ENCODE measurements around the gene EPS8.
A peak's percentile ranks its signal among the peaks of the same experiment; 100 is the strongest.

EPS8 gene

DNA sequence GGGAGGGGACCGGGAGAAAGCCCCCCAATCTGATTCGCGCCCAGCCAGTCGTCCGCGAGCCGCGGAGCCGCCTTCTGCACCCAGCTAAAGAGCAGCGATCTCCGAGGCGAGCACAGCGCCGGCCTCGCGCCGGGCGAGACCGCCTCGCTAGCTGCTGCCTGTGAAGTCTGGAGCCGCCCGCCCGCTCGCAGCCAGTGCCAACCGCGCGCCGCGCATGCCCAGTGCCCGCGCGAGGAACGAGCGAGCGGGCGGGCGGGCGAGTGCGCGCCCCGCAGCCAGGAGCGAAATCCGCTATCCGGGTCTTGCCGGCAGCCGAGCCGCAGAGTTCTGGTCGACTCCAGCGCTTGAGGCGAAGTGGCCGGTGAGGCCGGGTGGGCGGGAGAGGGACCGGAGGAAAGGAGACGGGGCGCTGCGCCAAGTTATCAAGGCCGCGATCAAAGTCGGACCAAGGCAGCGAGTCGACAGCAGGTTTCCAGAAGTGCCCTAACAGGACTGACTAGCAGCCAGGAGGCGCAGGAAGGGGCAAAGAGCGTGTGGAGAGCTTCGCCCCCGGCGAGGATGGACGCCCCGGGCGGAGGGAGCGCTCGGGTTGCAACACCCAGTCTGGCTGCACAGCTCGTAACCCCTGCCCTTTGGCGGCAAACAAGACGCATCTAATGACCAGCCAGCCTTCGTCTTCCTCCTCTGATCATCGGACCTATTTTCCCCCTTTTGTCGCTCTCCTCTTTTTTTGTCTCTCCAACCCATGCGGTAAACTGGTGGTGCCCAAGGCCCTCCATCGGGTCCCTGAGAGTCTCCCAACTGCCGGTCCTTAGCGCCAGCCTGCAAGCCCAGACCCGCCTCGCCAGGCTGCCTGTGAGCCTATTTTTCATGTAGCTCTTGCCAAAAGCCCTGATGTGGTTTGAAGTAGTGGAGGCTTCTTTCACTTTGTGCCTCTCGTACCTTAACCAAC, at the start of gene EPS8:
Gene EPS8, minus strand, starts transcription at position 169 of the 952 bp plus-strand sequence. CDS start 106,437 bp downstream, outside the sequence.
- peak; percentile 94 for DNase-seq (ENCODE audit: low read depth)

DNA sequence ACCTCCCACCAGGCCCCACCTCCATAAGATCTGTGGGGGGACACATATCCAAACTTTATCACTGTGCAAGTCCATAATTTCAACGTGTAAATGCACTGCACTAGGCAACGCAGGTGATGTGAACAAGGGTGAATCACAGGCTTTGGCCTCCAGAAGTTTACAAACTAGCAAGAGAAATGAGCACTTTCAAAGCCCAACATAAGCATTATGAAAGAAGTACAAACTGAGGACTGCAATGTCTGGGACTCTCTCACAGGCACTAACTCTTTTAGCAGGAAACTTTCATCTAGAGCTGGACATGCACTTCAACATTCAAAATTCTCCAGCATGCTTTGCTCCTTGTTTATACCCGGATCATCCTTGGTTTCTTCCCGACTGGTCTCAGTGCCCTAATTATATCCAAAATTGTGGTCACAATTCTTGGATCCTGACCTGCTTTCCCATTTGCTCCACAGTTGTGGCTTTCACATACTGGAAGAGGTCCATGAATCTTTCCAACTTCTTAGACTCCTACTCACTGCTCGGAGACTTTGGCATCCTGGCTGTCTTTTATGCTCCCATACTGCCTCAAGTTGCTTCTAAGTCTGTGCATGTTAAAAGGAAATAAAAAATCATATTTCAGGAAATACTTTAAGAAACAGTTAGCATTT, 48.1 kb upstream of the EPS8 start:
- DNase-seq (ENCODE audit: low read depth) = no peak

DNA sequence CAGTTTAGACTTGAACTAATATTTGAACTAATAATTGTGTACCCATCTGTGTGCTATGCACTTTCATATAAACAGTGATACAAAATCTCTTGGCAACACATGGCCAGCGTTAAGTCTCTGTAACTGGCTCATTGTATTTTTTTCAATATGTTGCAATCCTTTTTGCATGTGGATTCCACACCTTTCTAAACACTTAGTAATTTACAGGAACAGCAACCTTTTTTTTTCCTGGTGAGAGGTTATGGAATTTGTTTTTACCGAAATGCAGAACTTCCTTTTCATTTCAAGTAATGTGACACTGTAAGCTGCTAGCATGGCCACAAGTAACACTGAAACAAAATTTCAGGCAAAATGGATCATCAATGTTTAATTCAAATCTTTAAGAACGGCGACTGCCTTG, 45.4 kb upstream of the EPS8 start:
- DNase-seq (ENCODE audit: low read depth) = peak; percentile 74

DNA sequence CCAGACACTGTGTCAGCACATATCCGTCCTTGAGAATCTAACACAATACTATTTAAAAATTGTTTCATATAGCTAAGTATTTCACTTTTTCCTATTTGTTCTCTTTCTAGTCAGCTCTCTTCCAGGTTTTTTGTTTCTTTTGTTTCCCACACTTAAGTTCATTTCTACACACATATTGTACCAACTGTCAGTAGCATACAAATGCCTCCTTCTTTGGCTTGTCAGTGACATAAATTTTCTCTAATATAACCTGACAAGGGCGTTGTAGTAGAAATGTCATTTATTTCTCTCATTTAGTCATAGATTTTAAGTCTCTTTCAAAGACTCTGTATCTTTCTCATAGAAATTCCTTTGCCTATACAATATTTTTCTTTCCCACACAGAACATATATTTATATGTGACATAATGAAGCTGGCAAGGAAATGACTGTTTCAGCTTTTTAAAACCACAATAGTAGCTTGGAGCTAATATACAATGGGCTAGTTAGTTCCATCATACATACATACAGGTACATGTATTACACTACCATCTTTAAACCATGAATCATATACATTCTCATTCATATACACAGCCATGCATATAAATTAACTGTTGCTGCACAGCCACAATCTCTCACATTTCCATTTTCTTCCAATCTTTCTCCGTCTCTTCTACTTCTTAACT, 42.3 kb upstream of the EPS8 start:
- no peak for DNase-seq (ENCODE audit: low read depth)

DNA sequence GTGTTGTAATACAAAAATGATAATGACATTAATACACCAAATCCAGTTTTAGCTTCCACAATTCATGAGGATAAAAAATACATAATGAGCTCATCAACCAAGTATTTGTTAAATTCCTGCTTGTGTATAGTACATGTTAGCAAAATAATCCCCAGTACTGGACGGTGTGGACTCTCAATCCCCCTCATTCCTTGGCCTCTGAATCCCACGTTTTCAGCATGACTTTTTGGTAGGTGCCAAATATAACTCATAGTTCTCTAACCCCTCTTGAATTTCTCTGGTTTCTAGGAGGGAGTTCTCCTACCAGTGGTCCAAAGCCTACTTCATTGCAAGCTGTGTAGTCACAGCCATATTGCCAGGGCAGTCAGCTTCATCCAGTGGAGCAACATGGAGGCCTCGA, 41.4 kb upstream of the EPS8 start:
- peak; percentile 83 for DNase-seq (ENCODE audit: low read depth)

DNA sequence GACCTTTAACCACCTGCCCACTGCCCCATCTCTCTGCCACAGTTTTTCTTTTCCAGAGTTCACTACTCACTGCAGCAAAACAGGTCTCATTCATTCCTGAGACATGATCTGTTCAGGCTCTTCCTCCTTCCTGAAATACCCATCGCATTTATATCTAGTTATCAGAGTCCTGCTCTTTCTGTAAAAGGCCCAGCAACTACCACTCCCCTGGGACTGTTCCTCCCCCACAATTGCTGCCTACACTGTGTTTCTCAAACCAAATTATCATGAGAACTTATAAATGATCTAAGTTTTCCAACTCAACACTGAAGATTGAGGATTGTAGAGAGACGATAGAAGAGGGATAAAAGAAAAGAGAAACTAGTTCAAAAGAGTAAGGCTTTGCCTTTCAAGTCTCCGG, 40.8 kb upstream of the EPS8 start:
- peak; percentile 60 for DNase-seq (ENCODE audit: low read depth)

DNA sequence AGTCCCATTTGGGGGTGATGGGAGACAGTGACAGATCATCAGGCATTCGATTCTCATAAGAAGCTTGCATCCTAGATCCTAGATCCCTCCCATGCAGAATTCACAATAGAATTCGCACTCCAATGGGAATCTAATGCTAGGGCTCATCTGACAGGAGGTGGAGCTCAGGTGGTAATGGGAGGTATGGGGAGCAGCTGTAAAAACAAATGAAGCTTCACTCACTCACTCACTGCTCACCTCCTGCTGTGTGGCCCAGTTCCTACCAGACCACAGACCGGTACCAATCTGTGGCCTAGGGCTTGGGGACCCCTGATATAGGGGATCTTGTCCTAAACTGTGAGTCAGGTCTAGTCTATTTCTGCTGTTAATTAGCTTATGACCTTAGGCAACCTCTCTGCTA, 40.1 kb upstream of the EPS8 start:
- no peak for DNase-seq (ENCODE audit: low read depth)

DNA sequence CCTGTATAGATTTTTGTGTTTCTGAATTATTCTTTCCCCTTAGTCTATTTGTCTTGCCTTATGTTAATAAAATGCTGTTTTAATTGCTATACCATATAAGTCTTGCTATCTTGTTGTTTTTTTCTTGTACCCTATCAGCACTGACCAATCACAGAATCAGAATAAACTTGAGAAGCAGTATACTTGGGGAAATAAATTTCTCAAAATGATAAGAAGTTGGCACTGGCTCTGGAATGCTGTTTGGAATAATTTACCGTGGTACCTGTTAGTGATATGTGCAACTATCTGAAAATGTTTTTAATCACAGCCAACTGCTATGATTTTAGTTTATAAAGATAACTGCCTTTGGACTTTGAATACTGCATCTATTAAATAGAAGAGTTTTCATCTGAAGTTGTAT, 37.9 kb upstream of the EPS8 start:
- no peak for DNase-seq (ENCODE audit: low read depth)

DNA sequence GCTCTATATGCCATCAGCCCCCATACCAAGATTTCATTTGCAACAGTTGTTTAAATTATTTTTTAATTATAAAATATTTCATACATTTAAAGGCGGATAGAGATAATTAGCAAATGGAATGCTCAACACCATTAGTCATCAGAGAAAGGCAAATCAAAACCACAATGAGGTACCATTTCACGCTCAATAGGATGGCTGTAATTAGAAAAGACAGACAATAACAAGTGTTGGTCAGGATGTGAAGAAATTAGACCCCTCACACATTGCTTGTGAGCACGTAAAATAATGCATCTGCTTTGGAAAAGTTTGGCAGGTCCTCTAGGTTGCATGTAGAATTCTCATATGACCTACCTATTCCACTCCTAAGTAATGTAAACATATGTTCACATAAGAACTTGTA, 35.3 kb upstream of the EPS8 start:
- DNase-seq (ENCODE audit: low read depth) = no peak

DNA sequence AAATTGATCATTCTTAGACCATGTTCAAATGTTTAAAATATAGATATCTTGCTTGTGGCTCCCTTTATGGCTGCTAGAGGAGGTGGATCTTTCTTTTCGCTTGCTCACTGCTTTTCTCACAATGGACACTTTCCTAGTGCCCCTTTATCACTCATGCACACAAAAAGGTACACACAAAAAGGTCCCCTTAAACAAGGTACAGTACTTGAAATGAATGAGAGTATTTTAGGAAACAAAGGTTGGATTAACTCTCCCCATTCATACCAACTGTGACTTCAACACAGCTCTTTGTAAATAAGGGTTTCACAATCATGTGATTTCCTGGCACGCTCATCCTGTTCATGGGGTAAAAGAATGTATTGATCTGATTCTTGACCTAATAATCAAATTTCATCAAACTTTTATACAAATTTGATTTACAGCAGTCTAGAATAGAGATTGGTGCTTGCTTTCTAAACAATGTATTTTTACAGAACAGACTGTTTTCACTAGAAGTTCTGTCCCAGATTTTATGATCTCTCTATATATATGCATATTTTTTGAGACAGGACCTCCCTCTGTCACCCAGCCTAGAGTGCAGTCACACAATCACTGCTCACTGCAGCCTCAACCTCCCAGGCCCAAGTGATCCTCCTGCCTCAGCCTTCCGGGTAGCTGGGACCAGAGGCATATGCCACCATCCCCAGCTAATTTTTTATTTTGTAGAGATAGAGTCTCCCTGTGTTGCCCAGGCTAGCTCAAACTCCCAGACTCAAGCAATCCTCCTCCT, 34.4 kb upstream of the EPS8 start:
- DNase-seq (ENCODE audit: low read depth) = peak; percentile 28

DNA sequence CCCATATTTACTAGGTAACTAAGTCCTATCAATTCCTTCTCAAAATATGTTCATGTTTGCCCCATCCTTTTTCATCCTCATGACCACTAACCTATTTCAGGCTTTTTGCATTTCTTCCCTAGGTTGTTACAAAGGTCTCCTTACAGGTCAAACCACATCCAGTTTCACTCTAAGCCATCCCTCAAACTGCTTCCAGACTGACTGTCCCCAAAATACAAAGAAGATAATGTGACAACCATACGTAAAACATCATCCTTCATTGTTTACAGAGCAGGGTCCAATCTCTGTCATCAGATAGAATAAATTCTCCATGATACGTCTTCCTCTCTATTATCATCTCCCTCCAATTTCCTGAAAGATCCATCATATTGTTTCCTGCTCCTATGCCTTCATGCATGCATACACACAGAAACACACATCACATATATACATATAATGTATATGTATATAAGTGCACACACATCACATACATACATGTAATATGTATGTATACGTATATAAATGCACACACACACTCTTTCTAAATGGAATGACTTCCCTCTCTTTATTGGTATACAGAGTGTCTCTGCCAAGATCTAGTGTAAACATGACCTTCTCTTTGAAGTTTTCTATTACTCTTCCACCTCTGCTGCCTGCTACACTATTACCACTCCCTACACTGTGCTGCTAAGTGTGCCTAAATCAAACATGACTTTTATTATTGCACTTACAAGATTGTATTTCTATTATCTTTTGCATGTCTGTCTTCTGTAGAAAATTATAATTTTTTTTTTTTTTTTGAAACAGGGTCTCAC, 30.7 kb upstream of the EPS8 start:
- no peak for DNase-seq (ENCODE audit: low read depth)

DNA sequence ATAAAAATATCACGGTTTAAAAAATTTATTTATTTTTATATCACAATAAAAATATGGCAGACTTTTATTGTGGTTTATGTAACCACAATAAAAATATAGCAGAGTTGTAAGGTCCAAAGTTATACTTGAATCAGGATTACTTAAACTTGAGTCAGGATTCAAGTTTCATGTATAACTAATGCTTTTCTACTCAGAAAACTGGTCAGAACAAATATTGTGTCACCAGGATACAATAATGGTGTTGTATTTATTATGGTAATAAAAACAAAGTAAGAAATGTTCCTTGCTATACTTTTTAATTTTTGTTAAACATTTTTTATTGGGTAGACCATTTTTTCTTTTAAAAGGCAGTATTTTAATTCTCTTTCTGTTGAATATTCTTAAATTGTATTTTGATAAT, 29.2 kb upstream of the EPS8 start:
- no peak for DNase-seq (ENCODE audit: low read depth)

DNA sequence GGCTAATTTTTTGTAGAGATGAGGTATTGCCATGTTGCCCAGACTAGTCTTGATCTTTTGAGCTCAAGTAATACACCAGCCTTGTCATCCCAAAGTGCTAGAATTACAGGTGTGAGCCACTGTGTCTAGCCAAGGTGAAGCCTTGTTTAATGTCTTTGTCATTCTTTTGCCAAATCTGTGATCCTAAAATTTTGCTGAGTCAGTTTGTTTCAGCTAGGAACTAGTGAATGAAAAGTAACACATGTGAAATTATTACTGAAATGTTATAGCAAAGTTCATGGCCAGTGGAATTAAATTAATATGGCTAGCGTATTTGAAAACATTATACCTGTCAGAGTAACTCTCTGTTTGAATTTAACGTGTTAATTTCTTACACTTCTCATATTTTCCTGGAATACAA, 26.5 kb upstream of the EPS8 start:
- DNase-seq (ENCODE audit: low read depth) = no peak

DNA sequence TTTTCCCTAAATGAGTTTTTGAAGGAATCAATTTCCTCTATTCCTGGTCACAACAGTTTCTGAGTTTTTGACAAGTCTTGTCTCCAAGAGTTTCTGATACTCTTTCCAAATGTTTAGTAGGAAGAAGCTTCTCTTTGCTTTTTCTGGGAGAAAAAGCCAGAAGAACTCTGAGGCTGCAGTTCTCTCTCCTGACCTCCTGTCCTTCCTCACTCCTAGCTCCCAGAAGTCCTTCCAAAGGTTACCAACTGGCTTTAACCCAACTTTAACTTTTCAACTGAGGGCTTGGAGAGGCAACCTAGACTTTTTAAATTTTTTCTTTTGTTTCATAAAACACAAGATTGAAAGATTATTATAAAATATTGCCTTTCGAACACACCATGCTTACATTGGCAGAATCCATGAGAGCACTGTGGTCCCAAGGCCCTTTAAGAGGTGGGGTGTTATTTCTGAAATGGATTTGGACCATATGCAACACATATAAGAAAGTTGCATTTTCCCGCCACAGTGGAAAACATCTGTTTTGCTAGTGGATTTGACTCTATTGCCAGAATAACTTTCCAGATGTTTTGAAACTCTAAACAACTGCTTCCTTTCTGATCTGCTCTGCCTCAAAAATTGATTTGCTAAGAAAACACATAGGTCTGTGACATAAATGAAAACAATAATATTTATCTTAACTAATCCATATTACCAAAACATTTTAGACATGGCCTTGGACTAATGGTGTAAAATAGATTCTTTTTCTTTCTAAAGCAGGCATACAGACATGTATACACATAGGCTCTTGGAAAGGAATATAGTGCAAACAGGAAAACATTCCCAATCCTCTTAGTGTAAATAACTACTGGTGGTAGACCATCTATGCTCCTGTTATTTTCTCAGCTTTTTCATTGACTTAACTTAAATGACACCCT, 22.3 kb upstream of the EPS8 start:
- no peak for DNase-seq (ENCODE audit: low read depth)

DNA sequence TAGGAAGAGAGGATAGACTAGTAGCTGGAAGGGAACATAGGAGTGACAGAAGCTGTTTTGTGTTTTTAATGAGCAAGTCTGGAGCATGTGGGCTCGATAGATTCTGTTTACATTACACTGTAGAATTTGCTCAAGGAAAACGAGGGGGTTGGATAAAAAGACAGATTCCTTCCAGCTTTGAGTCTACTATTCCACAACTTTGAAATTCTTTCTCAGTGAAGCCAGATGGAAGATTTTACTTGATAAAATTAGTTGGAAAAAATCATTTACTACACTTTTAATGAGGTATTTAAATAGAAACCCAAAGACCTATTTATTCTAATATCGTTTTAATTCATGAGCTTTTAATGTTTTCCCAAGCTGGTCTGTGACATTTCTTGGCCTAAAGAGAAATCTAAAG, 19.5 kb upstream of the EPS8 start:
- DNase-seq (ENCODE audit: low read depth) = peak; percentile 60

DNA sequence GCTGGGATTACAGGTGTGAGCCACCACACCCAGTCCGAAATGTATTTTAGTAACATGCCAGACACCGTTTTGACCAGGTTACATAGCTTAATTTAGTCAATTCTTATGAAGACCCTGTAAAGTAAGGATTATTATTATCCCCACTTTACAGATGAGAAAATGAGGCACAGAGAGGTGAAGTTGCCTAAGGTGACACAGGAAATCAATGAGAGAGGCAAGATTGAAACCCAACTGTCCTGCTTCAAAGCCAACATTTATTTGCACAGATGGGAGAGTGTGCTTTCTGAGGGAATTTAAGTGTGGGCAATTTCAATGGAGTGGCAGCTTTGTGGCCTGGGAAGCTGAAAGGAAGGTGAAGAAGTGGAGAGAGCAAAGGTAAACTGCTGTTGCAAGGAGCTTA, 19.1 kb upstream of the EPS8 start:
- no peak for DNase-seq (ENCODE audit: low read depth)

DNA sequence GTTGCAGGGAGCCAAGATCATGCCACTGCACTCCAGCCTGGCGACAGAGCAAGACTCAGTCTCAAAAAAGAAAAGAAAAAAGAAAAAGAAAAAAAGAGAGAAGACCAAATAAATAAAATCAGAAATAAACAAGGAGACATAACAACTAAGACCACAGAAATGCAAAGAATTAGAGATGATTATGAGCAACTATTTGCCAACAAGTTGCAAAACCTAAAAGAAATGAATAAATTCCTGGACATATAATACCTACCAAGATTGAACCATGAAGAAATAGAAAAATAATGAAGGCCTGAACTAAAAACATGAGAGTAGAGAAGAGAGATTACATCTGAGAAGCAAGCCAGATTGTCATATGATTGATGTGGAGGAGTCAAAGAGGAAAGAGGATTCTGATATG, 17.6 kb upstream of the EPS8 start:
- no peak for DNase-seq (ENCODE audit: low read depth)

DNA sequence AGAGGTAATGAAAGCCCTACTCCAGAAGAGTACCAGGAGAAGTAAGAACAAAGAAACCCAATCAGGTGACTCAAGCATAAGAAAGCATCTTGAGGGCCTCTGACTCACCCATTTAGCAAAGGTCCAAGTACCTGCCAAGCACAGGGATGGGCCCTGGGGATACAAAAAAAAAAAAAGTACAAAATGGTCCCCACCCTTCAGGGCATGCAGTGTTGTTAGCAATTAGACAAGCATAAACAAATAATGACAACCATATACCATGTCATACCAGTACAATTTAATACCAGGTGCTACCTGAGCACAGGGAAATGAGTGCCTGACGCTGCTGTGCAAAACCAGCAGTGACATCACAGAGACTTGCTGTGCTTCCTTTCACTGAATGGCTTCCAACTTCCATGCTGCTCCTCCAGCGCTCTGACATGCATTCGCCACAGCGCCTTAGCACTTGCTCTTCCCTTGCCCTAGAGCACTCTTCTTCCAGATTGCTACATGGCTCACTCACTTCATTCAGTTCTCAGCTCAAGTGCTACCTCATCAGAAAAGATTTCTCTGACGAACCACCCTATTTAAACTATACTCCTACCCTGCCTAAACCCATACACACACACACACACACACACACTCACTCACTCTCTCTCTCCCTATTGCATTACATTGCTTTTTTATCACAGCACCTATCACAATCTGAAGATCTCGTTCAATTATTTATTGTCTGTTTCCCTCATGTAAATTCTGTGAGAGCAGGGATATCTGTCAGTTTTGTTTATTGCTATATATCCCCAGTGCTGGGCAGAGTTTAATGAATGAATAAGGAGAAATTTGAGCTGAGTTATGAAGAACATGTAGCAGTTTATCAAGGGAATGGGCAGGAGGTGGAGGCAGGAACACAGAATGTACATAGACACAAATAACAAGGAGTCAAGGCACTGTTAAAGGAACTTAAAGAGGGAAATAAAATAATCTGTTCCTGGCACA, 12.9 kb upstream of the EPS8 start:
- no peak for DNase-seq (ENCODE audit: low read depth)

DNA sequence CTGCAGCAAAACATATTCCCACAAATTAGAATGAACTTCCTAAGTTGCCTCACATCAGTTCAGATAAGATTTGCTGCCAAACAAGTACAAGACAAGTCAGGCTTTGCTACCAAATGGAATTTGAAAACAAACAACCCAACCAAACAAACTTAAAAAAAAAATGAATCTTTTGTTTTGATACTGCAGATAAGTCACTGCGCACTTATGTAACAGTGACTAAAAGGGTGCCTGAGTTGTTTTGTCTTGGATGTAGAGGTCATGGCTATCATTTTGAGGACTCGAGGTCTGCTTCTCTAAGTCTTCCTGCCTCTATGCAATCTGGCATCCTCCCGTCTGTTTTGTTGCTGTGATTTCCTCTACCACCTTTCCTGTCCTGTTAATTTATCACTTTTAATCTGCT, 11.1 kb upstream of the EPS8 start:
- DNase-seq (ENCODE audit: low read depth) = no peak
